SH-SY5Y (cell line): Measurements from ENCODE around the gene TFAP2D.

Source experiments
- GATA2 ChIP-seq: IDR thresholded peaks from 2 replicates; pipeline ENCODE4 v1.6.1; 2011; ENCODE audit warnings: mild to moderate bottlenecking, low read depth, low read length
- GATA3 ChIP-seq: IDR thresholded peaks from 2 replicates; pipeline ENCODE4 v1.6.1; 2011; ENCODE audit warnings: low read depth, mild to moderate bottlenecking, low read length, moderate library complexity

DNA sequence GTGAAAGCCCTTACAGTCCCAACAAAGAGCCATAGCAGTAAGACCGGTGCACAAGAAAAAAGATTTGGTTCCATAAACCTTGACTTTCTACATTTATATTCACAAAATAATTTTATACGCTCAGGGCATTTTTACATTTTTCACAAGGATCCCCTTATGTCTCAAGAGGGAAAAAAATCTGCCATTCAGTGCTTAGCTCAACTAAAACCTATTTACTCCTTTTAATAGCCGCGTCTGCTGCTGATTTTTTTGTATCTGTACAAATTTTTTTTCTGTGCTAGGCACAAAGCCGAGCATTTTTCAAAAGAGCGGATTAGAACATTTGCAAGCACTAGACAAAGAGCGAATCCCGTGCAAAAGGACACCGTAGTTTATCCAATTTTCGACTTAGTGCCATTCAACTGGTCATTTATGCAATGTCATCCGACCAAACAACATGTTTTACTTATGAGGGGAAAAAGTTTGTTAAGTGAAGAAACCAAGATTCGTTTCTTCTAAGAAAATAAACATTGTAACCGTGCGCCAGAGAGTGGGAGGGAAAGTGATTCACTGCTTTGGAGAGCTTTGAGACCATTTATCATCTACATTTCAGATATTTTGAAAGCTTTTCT lies 3.7 kb downstream of the TFAP2D start:
- TF ChIP-seq GATA2 (no peak), GATA3 (no peak)
